Measurements from ENCODE around the gene SLC6A13.
"Not testable (repeated sequence)": the region's sequence is repeated elsewhere in the genome, so short reads cannot be mapped to it uniquely, and the experiment has no call there.

Gene SLC6A13

DNA sequence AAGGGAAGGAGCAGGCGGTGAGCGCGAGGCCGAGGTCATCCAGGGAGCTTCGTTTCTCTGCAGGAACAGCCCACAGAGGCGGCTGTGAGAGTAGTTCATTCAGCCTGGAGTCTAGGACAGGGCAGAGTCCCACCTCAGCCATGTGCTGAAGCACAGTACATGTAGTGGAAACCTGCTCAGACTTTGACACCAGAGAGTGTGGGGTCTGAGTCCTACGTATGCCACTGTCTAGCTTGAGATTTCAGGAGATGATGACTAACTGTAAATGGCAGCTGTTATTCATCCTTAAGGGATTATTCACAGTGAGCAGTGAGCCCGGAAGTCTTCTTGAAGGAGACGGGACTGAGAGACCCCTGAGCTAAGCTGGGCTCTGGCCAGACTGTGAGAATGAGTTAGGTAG, 938 bp upstream of the SLC6A13 start:
- DNase-seq, result no peak

DNA sequence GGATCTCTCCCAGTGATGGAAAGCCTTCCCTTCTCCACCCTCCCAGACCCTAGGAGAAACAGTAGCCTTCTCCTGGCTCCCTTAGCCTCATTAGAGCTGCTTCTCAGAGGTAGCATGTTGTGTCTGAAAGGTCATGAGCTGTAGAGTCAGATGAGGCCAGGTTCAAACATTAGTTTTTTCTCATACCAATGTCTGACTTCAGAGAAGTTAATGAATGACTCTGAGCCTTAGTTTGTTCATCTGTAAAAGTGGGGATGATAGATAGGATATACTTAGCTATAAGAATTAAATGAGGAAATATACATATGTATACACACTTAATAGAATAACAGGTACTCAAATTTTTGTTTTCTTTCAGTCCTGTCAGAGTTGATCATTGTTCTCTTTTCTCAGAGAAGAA, 523 bp downstream of the SLC6A13 start:
- DNase-seq, result no peak

DNA sequence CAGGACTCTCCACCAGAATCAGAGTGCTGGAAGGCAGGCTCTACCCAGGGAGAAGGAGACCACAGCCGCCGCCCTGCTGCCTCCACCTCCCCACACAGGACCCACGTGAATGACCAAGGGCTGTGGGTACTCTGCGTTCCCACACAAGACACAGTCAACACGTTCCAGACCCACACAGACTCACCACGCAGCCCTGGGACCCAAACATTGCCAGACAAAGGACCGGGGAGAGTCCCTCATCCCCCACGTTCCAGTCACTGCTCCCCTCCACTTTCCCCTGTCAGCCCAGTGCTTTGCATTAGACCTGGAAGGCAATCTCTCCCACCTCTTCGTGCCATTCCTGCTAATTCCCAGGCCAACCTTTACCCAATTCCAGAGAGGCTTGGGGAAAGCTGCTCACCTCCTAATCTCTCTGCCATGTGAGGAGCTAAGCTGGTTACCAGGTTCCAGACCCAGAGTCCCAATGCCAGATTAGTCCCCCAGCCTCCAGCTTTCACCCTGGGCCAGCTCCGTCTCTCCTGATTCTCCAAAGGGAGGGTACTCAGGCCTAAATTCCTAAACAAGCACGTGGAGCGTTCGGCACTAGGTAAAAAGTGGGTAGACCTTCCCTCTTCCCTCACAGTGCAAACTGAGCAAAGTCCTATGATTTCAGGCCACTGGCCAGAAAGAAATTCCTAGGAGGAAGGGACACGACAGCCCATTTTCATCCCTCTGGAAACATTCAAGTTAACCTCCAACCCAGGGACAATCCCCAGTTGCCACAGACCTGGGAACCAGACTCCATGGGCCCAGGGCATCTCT, 4.9 kb downstream of the SLC6A13 start:
- DNase-seq, result no peak

DNA sequence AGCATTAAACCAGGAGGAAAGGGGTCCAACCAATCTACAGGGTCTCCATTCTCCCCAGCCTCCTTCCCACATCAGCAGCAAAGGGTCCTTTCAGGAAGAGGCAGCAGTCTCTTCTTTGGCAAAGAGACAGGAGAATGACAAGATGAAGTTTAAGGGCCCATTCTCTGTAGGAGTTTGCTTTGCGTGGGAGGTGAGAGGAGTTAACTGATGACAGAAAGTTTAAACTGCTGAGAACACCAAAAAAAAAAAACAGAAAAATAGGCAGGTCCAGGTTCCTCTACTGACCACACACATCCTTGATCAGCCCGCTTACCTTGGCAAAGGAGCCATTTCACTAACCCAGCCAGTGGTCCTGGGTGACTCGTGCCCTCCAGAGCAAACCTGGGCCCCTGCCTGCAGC, 5.7 kb downstream of the SLC6A13 start:
- no peak for DNase-seq

DNA sequence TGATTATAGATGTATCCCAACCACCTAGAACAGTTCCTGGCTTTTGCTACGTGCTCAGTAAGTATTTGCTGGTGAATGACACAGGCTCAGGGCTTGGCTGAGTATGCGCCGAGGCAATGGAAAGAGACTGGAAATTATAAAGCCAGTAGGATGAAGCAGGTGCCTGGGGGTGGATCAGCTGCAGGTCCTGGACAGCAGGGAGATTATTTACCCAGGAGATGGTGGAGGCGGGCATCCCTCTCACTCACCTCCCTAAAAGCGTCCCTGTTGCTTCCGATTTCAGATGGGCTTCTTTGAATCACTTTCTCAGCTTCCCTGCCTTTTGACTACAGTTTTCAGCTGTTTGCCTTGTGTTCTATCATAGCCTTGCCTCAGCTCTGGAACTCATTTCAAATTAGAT, 6.4 kb downstream of the SLC6A13 start:
- DNase-seq, result no peak

DNA sequence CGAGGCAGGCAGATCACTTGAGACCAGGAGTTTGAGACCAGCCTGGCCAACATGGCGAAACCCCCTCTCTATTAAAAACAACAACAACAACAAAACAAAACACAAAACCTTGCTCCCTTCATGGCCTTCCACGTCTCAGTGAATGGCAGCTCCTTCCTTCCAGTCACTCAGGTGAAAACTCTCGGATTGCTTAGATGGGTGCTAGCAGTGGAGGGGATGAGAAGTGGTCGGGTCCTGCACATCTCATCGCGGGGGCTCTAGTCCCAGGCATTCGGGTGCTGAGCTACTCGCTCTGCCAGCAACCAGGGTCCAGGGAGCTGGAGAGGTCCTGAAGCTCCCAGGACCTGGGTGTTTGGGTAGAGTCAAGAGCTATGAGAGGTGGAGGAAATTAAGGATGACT, 7.7 kb downstream of the SLC6A13 start:
- DNase-seq, result no peak

DNA sequence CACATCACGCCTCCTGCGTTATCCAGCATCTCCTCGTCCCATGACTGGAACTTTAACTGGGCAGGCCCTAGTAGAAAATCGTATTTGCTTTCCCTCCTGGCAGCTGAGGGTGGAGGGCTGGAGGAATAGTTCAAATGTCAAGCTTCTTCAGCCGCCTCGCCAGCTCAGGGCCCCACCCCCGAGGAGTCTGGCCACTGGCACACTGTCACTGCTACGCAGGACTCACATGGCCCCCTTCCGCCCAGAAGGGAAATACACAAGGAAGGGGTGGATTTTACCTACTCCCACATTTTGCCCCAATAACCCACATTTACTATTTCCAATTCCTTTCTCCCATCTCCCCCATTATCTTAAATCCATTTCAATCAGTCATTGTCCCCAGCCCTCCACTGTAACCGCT, 8.6 kb downstream of the SLC6A13 start:
- DNase-seq, result no peak

DNA sequence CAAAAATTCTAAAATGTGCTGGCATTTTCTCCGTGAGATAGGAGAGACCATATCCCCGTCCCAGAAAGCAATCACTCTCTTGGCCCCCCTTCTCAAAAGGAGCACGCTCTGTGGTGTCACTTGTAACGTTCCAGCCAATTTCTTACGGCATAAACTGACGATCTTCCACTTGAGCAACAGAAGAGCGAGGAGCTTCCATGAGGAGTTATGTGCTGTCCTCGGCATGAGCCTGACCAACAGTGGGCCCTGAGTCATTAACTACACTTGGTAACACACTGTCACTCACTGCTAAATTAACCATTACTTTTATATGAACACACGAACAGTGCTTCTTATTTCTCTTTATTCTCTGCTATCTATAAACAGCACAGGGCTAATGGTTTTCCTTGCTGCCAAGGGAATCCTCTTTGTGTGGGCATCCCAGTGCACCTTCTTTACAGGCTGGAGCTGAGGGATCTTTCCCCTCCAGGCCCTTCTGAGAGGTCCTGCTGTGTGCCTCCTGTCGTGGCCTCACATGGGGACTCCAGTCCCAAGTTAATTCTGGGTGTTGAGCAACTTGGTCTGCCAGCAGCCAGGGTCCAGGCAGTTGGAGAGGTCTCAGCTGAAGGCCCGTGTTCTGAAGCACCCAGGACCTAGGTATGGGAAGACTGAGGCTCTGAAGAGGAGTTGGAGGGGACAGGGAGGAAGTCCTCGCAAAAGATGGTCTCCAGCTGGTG, 9.4 kb downstream of the SLC6A13 start:
- DNase-seq, result no peak

DNA sequence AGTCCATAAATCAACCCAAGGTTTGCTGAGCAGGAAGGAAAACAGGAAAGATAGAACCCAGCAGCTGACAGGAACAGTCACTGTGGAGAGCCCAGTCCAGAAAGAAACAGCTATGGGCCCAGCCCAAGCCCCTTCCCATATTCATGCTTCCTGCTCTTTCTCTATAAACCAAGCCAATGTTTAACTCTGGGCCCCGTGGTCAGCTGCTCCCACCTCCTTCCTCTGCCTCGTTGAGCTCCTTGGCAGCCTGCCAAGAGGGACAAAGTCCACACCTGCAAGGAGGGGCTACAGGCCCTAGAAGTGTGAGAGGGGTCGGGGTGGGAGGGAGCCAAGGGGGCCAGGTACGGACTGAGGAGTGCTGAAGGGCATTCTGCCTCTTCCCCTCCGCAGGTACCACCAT, 10.0 kb downstream of the SLC6A13 start:
- no peak for DNase-seq

DNA sequence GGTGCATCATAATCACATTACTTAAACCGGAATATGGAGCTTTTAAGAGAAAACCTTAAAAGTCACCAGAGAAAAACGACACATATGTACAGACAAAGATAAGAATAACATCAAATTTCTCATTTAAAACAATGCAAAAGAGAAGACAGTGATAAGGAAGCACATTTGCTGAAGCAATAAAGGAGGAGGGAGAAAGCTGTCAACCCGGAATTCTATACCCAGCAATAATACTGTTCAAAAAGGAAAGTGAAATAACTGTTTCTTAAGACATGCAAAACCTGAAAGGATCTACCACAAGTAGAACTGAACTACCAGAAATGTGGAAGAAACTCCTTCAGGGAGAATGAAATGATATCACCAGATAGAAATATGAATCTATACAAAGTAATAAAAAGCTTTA, 15.4 kb downstream of the SLC6A13 start:
- DNase-seq, result no peak

DNA sequence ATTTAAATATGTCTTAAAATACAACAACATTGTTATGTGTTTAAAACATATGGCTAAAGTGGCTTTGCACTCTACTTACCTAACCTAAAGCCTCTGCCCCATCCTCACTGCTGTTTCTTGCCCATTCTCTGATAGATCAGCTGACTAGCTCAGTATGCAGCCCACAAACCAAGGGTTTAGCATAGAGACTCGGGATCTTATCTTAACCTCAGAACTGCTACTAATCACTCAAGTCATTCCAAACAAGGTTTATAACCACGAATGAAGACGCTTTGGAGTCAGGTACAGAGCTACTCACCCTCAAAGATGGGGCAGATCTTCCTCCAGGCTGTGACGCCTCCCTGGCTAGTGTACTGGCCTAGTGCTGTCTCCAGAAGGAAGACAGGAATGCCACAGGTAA, 19.3 kb downstream of the SLC6A13 start:
- DNase-seq, result no peak

DNA sequence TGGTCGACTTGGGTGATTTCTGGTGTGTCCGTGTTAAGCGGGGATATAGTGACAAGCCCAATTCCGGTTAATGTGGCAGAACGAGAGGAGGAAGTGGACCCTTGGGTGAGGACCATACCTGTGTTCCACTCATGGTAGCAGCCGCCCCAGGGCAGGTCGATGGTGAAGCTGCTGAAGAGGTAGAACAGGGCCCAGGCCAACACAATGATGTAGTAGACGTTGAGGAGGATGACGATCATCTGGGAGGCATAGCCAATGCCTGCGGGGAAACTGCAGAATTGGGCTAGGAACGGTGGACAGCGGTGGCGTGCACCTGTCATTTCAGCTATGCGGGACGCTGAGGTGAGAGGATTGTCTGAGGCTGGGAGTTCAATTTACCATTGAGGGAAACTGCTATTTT, 20.1 kb downstream of the SLC6A13 start:
- no peak for DNase-seq

DNA sequence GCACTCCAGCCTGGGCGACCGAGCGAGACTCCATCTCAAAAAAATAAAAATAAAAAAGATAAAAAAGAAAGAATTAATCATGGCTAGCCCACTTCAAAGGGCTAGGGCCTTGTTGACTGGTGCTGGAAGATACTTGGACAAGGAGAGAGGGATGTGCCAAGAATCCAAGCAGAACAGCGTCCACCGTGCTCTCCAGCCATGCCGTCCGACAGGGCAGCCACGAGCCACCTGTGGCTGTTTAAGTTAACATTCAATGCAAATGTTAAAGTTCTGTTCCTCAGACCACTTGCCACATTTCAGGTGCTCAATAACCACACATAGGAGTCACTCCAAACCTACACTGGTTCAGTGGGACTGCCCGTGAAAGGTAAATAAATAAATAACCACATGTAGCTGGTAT, 21.4 kb downstream of the SLC6A13 start:
- DNase-seq, result no peak

DNA sequence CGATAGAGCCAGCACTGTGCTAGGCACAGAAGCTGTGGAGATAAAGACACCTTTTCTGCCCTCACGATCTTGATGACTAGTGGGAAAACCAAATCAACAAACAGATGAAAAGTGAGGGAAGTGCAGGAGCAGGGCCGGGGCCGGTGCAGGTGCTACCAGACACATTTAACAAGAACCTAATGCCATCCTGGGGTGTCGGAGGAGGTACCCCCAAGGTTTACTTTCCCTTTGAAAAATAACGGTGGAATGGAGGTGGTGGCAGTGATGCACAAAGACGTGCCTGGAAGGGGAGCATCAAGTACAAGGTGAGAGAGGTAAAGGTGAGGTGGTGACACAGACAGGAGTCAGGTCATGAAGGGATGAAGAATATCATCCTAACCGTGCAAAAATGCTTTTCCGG, 22.1 kb downstream of the SLC6A13 start:
- no peak for DNase-seq

DNA sequence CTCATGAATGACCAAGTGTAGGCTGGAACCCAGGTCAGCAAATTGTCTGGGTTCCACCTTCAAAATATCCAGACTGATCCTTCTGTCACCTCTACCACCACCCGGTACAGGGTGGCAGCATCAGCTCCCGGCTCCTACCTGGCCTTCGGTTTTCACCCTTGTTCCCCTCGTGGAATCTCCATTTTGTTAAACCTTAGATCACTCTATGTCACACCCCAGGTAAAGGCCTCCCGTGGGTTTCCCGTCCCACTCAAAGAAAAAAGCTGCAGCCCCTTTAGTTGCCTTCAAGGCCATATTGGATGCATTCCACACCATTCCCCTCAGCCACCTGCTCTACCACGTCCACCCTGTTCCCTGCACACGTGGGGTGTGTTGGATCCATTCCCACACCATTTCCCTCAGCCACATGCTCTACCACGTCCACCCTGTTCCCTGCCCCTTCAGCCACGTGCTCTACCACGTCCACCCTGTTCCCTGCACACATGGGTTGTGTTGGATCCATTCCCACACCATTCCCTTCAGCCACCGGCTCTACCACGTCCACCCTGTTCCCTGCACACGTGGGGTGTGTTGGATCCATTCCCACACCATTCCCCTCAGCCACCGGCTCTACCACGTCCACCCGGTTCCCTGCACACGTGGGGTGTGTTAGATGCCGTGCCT, 23.8 kb downstream of the SLC6A13 start:
- no peak for DNase-seq

DNA sequence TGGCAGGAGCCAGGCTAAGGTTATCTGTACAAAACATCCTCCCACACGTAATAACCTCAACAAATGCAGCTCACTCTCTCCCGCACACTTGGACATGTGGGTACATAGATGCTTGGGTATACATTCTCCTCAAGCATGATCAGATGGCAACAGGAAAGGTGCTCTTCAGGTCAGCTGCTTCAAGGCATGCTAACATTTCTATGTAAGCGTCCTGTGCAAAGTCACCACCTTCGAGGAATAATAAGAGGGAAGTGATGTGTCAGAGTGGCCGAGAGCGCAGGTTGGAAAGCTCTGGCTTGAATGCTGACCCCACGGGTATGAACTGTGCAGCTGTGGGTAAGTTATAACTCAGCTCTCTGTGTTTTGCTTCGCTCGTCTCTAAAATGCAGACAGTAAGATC, 24.5 kb downstream of the SLC6A13 start:
- DNase-seq, result no peak

DNA sequence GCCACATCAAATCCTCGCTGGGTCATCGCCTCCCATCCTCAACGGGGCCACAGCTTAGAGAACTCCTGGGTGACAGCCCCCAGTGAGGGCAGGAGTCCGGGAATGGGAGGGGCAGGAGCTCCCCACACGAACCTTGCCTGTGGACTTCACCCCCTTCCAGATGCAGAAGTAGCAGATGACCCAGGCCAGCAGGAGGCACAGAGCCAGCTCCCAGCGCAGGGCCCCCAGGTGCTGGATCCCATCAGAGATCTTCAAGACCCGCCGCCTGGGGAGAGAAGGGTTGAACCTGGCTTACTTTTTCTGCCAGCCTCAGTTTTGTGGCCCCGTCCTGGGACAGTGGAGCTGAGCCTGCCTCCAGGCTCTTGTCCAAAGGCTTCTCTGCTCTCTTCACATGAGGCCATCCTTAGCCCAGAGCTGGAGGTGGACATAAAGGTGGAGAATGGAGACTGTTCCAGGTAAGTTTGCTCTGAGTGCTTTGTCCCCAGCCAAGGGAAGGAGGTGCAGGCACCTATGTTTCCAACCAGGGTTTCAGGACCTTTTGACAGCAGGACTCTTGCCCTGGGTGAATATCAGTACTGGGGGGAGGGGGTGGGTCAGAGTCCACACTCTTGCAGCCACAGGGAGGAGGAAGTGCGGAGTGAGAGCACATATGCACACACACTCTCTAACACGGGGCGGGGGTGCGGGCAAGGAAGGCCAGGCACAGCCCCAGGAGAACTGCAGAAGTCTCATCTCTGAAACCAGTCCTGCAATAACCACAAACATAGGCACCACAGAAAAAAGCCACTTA, 25.4 kb downstream of the SLC6A13 start:
- no peak for DNase-seq

DNA sequence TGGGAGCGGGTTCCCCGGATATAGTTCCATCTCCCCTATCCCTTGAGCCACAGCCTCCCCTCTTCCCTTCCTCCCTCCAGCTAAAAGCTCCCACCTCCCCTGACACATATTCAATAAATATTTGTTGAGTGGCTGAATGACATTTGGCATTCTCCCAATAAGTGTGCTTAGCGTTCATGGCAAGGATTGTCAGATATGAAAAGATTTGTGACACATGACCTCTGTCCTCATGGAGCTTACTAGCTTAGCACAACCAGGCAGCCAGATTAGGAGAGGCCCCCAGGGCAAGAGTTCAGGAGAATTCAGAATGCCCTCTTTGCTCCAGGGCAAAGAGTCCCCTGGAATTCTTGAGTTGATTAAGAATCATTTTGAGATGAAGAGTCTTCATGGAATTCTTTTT, 26.2 kb downstream of the SLC6A13 start:
- DNase-seq, result no peak

DNA sequence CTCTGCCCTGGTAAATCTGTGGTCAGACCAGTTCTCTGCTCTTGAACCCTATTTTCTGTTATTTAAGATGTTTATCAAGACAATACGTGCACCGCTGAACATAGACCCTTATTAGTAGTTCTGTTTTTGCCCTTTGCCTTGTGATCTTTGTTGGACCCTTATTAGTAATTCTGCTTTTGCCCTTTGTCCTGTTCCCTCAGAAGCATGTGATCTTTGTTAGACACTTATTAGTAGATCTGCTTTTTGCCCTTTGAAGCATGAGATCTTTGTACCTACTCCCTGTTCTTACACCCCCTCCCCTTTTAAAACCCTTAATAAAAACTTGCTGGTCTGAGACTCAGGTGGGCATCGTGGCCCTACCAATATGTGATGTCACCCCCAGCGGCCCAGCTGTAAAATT, 26.7 kb downstream of the SLC6A13 start:
- not testable (repeated sequence) for DNase-seq

DNA sequence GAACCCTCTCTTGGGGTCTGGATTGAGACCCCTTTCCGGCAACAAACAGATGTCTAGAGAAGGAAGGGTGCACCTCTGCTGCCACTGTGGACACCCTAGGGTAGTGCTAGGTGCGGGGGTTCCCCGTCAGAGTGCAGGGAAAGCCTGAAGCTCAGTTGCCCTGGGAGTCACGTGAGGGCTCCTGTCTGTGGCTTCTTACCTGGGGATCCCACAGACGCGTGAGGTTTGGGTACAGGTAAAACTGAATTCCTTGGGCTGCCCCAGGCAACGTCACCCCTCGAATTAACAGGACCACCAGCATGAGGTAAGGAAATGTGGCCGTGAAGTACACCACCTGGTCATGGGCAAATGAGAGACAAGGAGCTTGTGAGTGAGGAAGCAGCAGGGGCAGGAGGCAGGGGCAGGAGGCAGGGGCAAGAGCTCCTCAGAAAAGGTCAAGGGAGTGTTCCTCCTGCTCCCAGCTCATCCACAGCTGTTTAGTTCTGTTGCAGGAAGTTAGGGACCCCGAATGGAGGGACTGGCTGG, 27.7 kb downstream of the SLC6A13 start:
- DNase-seq, result no peak

DNA sequence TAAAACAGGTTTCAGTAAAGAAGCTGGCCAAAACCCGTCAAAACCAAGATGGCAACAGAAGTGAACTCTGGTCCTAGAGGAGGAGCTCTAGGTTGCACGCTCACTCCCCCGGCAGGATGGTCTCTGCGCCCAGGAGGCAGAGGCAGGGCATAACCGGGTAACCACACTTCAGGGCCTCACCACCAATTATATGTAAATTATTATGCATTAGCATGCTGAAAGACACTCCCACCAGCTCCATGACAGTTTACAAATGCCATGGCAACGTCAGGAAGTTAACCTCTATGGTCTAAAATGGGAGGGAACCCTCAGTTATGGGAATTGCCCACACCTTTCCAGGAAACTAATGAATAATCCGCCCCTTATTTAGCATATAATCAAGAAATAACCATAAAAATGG, 28.6 kb downstream of the SLC6A13 start:
- DNase-seq, result no peak

DNA sequence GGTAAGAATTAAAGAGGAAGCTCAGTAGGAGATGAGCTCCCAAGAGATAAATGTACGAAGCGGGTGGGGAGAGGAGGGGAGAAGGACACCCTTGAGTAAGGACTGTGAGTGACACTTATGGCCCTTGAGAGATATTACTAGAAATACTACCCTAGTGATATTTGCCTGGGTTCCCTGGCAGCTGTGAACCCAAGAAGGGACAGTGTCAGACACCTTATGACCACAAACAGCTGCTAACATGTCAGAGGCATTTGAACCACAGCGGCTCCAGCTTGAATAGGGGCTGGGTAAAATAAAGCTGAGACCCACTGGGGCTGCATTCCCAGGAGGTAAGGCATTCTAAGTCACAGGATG, 29.0 kb downstream of the SLC6A13 start:
- DNase-seq, result no peak

All from inflammatory macrophage (primary cell).